GM12878 (cell line): Measurements from ENCODE around the gene SCN10A. TPM values are rescaled to one million over a fixed set of nuclear protein-coding genes. Genes with fewer than 3 reads are reported as not detected.

ENCODE experiments used
- ATAC-seq: fragments of 200-7000 bp; cut with Tn5 transposase; 3 replicates; pipeline ENCODE4 v1.9.1; 2020; ENCODE audit warnings: mild to moderate bottlenecking, moderate library complexity
- BruUV-seq: library from RNA; stranded (reverse); fragments of 400-500 nt; replicated peaks from 2 replicates; lab custom pipeline; 2021; lab: Mats Ljungman, UMichigan
- CTCF ChIA-PET: fragments of 300-600 bp; sonication (Branson Sonifier 250); formaldehyde crosslinking; extraction: SDS; loops from one replicate; lab custom pipeline; 2021; ENCODE audit warnings: inconsistent platforms; lab: Yijun Ruan, JAX
- POLR2A ChIA-PET: fragments of 350-600 bp; formaldehyde crosslinking; extraction: SDS; loops from one replicate; lab custom pipeline; 2021; ENCODE audit warnings: inconsistent platforms; lab: Charles Lee
- RAD21 ChIA-PET: fragments of 300-600 bp; sonication (Branson Sonifier 250); formaldehyde crosslinking; loops from one replicate; lab custom pipeline; 2023; ENCODE audit warnings: antibody characterized with exemption; ENCODE audit not compliant: unreplicated experiment; lab: Charles Lee
- SMC1A ChIA-PET: fragments of 300-600 bp; sonication (Branson Sonifier 250); formaldehyde crosslinking; loops from one replicate; lab custom pipeline; 2023; ENCODE audit not compliant: unreplicated experiment, uncharacterized antibody; lab: Charles Lee
- DNase-seq: peaks from one replicate; pipeline ENCODE4 v3.0.0-alpha.2; 2011; ENCODE audit warnings: low read depth, low spot score
- FAIRE-seq: peaks from 3 replicates; lab custom pipeline; 2011; peaks lifted over from hg19 to GRCh38; lab: Jason Lieb, UNC
- H2AFZ ChIP-seq: 2 replicates; pipeline ENCODE4 v1.6.0; 2011; ENCODE audit warnings: low read depth, low read length, control low read depth; ENCODE audit not compliant: control insufficient read depth
- H3K27ac ChIP-seq: 2 replicates; pipeline ENCODE4 v1.5.1; 2011; ENCODE audit warnings: control low read depth; ENCODE audit not compliant: control insufficient read depth, insufficient read depth
- H3K27me3 ChIP-seq, 2 experiments: replicated peaks in 1 of 2; 2 replicates each; pipeline versions ENCODE4 v1.6.0 to v1.6.1; 2011; ENCODE audit warnings: low read length in 1 of 2; ENCODE audit not compliant: control insufficient read depth in 2 of 2, insufficient read depth in 2 of 2
- H3K36me3 ChIP-seq, 2 experiments: 2 replicates each; pipeline ENCODE4 v1.5.1; 2011; ENCODE audit warnings: low read length in 1 of 2; ENCODE audit not compliant: control insufficient read depth in 2 of 2, insufficient read depth in 2 of 2
- H3K4me1 ChIP-seq: 2 replicates; pipeline ENCODE4 v1.6.1; 2011; ENCODE audit warnings: mild to moderate bottlenecking, low read length, moderate library complexity, mixed read lengths; ENCODE audit not compliant: control insufficient read depth, insufficient read depth
- H3K4me2 ChIP-seq: 2 replicates; pipeline ENCODE4 v1.6.0; 2011; ENCODE audit warnings: control low read depth; ENCODE audit not compliant: control insufficient read depth, insufficient read depth
- H3K4me3 ChIP-seq: fragments of 200-600 bp; sonication (generic); 2 replicates; pipeline ENCODE4 v1.5.1; 2016
- H3K79me2 ChIP-seq: 2 replicates; pipeline ENCODE4 v1.6.0; 2011; ENCODE audit warnings: low read length; ENCODE audit not compliant: control insufficient read depth, insufficient read depth
- H3K9ac ChIP-seq: 2 replicates; pipeline ENCODE4 v1.8.0; 2011; ENCODE audit warnings: low read length, control low read depth, mixed read lengths; ENCODE audit not compliant: control insufficient read depth, insufficient read depth
- H3K9me3 ChIP-seq: replicated peaks from 3 replicates; pipeline ENCODE4 v1.5.1; 2011; ENCODE audit warnings: mild to moderate bottlenecking, low read length; ENCODE audit not compliant: control insufficient read depth, insufficient read depth
- H4K20me1 ChIP-seq: 2 replicates; pipeline ENCODE4 v1.6.0; 2011; ENCODE audit not compliant: control insufficient read depth, insufficient read depth
- ATF2 ChIP-seq: IDR thresholded peaks from 2 replicates; pipeline ENCODE4 v1.6.1; 2012; ENCODE audit warnings: low read length, inconsistent platforms
- ATF3 ChIP-seq: IDR thresholded peaks from 2 replicates; pipeline ENCODE4 v1.6.1; 2011; ENCODE audit warnings: low read depth, mild to moderate bottlenecking, low read length, moderate library complexity, borderline replicate concordance; ENCODE audit errors: extremely low read depth
- BRCA1 ChIP-seq: IDR thresholded peaks from 2 replicates; pipeline ENCODE4 v1.6.1; 2011; ENCODE audit warnings: low read depth, low read length, improper control_type of control experiment
- CHD4 ChIP-seq: fragments of 200-600 bp; sonication (generic); IDR thresholded peaks from 2 replicates; pipeline ENCODE4 v1.6.1; 2016; ENCODE audit warnings: mild to moderate bottlenecking
- EGR1 ChIP-seq, 2 experiments: IDR thresholded peaks; 1 replicate in 1 of 2; 2 replicates in 1 of 2; pipeline ENCODE4 v1.6.1; 2011 to 2012; ENCODE audit warnings: low read depth in 2 of 2, low read length in 2 of 2, borderline replicate concordance in 1 of 2, mild to moderate bottlenecking in 1 of 2, moderate library complexity in 1 of 2
- EZH2 ChIP-seq: IDR thresholded peaks from 2 replicates; pipeline ENCODE4 v1.6.1; 2012; ENCODE audit warnings: low read depth, mild to moderate bottlenecking, control low read depth, inconsistent platforms, low read length, borderline replicate concordance; ENCODE audit not compliant: control insufficient read depth
- GATAD2B ChIP-seq: fragments of 450-650 bp; conservative IDR thresholded peaks from 2 replicates; pipeline ENCODE4 v1.6.1; 2017; ENCODE audit warnings: low read depth, mild to moderate bottlenecking, moderate library complexity
- JUNB ChIP-seq: IDR thresholded peaks from 2 replicates; pipeline ENCODE4 v1.6.1; 2016; ENCODE audit warnings: antibody characterized with exemption, mild to moderate bottlenecking
- NR2C2 ChIP-seq: IDR thresholded peaks from 2 replicates; pipeline ENCODE4 v1.6.1; 2011; ENCODE audit warnings: borderline replicate concordance, low read depth; ENCODE audit not compliant: control insufficient read depth, insufficient read length
- PML ChIP-seq: IDR thresholded peaks from 2 replicates; pipeline ENCODE4 v1.6.1; 2012; ENCODE audit warnings: low read length, inconsistent platforms
- RB1 ChIP-seq: fragments of 450-650 bp; formaldehyde crosslinking; IDR thresholded peaks from 2 replicates; pipeline ENCODE4 v1.6.1; 2017; ENCODE audit warnings: mild to moderate bottlenecking, borderline replicate concordance
- SREBF2 ChIP-seq: IDR thresholded peaks from 2 replicates; pipeline ENCODE4 v1.6.1; 2012; ENCODE audit warnings: mild to moderate bottlenecking, low read length
- ZNF24 ChIP-seq: fragments of 450-650 bp; IDR thresholded peaks from 2 replicates; pipeline ENCODE4 v1.6.1; 2017; ENCODE audit warnings: antibody characterized with exemption, mild to moderate bottlenecking
- WGBS: methylation state at CpG from one replicate; pipeline ENCODE4 v1.1.6; 2016; ENCODE audit warnings: low lambda C conversion rate; ENCODE audit not compliant: insufficient replicate concordance, insufficient coverage; ENCODE audit errors: missing lambda C conversion rate; 5-methylcytosine and 5-hydroxymethylcytosine counted together
- in situ Hi-C: fragments of 300-500 bp; cut with MboI; formaldehyde crosslinking; loops from 9 replicates; pipeline ENCODE4 v1.14.3; 2018; ENCODE audit warnings: mixed read lengths
- intact Hi-C: fragments of 100-400 bp; cut with micrococcal nuclease; formaldehyde crosslinking; loops from one replicate; pipeline ENCODE4 v1.14.2; 2022; ENCODE audit not compliant: unreplicated experiment
- polyA plus RNA-seq, 11 experiments: library from polyadenylated mRNA; depleted of rRNA in 4 of 11; unstranded in 6 of 11; stranded (reverse) in 5 of 11; fragments of >200 nt; fragmentation: Nextera tagmentation in 4 of 11; fragmentation: Illumina TruSeq in 1 of 11; extraction: Ambion mirVana in 4 of 11; extraction: Trizol in 1 of 11; gene quantifications; 1 replicate in 1 of 11; 2 replicates in 10 of 11; pipeline versions ENCODE4 v1.2.1 to v1.2.3, GENCODE V29; 2011 to 2016; ENCODE audit warnings: inconsistent platforms in 2 of 11, missing spikeins in 2 of 11, low read depth in 1 of 11
- total RNA-seq, 4 experiments: library from RNA; depleted of rRNA in 3 of 4; stranded (reverse); fragments of >200 nt in 3 of 4; fragmentation: Illumina TruSeq in 1 of 4; extraction: Trizol in 1 of 4; gene quantifications; 2 replicates each; pipeline versions ENCODE4 v1.2.1 to v1.2.3, GENCODE V29; 2013 to 2021

The SCN10A gene
- total and polyA plus RNA-seq, 10 of the 15 experiments (the other 5 are each of a cell fraction or from before 2014, with no cell fraction given) = not detected

DNA sequence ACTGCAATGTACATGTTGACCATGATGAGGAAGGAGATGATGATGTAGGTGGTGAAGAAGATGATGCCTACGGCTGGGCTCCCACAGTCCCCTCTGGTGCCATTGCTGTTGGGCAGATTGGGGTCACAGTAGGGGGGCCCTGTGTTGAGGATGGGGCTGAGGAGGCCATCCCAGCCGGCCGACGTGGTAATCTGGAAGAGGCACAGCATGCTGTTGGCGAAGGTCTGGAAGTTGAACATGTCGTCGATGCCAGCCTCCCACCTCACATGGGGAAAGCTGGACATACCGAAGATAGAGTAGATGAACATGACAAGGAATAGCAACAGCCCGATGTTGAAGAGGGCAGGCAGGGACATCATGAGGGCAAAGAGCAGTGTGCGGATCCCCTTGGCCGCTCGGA, 118.0 kb downstream of the SCN10A start:
- Histone ChIP-seq H3K4me2 (no peak overlapping the region), H3K4me1 (no peaks in the 10 kb centered on the region), H3K4me3 (no peak overlapping the region), H3K9me3 (no peaks in the 10 kb centered on the region), H3K27ac (no peak overlapping the region), H3K79me2 (no peaks in the 10 kb centered on the region), H4K20me1 (no peaks in the 10 kb centered on the region), H3K36me3 (no peaks in the 10 kb centered on the region), H3K9ac (no peak overlapping the region), H3K27me3 (no peaks in the 10 kb centered on the region; a peak in 1 of 4 replicates), H2AFZ (no peak overlapping the region)
- ChIA-PET SMC1A (no interaction called here), CTCF (no interaction called here), POLR2A (no interaction called here), RAD21 (no interaction called here)
- in situ Hi-C loops = no loop called here
- FAIRE-seq = no peak
- no TSS peak for BruUV-seq
- WGBS = 61% methylated on average over 12 of the region's 12 CpGs
- no peak for DNase-seq
- no peak for TF ChIP-seq JUNB
- intact Hi-C loops = no loop called here
- no peak for ATAC-seq

DNA sequence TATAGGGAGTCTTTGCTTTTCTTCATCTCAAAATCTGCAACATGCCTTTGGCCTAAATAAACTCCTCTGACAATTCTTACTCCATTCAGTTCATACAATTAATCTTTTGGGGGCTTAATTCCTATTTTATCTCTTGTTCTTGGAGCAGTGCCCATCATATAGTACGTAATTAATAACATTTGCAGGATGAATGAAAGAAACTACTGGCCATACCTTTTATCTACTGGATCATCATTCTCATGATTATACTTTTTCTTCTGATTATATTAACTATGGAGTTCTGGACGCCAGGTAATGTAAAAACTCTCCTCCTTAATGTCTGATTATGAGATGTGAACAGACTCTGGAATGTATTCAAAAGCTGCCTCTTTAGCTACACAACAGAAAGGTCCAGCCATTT, 120.0 kb downstream of the SCN10A start:
- no peak for ATAC-seq
- WGBS = 6% methylated on average over 2 of the region's 2 CpGs
- Histone ChIP-seq H3K9me3 (no peaks in the 10 kb centered on the region), H3K27ac (no peak overlapping the region), H4K20me1 (no peaks in the 10 kb centered on the region), H3K36me3 (no peaks in the 10 kb centered on the region), H3K4me2 (no peak overlapping the region), H2AFZ (no peak overlapping the region), H3K79me2 (no peaks in the 10 kb centered on the region), H3K27me3 (no peaks in the 10 kb centered on the region; a peak in 1 of 4 replicates), H3K4me3 (no peak overlapping the region), H3K4me1 (no peaks in the 10 kb centered on the region), H3K9ac (no peak overlapping the region)
- in situ Hi-C loops = no loop called here
- ChIA-PET RAD21 (no interaction called here), CTCF (no interaction called here), SMC1A (no interaction called here), POLR2A (no interaction called here)
- no peak for DNase-seq
- TF ChIP-seq RB1 = no peak
- no peak for TF ChIP-seq ATF2
- TF ChIP-seq EGR1 (IDR thresholded peaks at IDR 0.05; ENCODE audit: borderline replicate concordance in 1 of 2, low read depth in 2 of 2, low read length in 2 of 2) = no peak
- TF ChIP-seq ZNF24 = no peak
- no peak for TF ChIP-seq PML
- TF ChIP-seq NR2C2 = no peak
- no peak for TF ChIP-seq CHD4
- no peak for TF ChIP-seq SREBF2
- no peak for TF ChIP-seq EZH2
- no peak for TF ChIP-seq GATAD2B
- TF ChIP-seq BRCA1 = no peak
- no peak for TF ChIP-seq ATF3
- no peak for FAIRE-seq
- no TSS peak for BruUV-seq
- intact Hi-C loops = no loop called here
